ENCODE data around the gene LGALS3. TPM values are rescaled to one million over a fixed set of nuclear protein-coding genes. Genes with fewer than 3 reads are reported as not detected.

The LGALS3 gene
- total and polyA plus RNA-seq, 2 experiments from 2014 or later, result 33.2 to 60.3 TPM

- Histone ChIP-seq H3K36me3 (no peaks in the 10 kb centered on the region), H3K4me1 (ENCODE audit: low read depth) (peaks cover 25% of the 10 kb centered on the region), H3K9me3 (ENCODE audit: low read depth) (no peaks in the 10 kb centered on the region), H3K4me3 (no peak overlapping the region), H3K27ac (no peak overlapping the region), H3K27me3 (no peaks in the 10 kb centered on the region)
- TF ChIP-seq CTCF (IDR thresholded peaks at IDR 0.05; ENCODE audit: low read depth, low read length), result no peak
- DNase-seq (ENCODE audit: low read depth in 1 of 2, low spot score in 1 of 2), result no peak
These were observed 27.4 kb upstream of the LGALS3 start for GRCh38 chr14:55101698-55102097.

- no peak overlapping the region for H3K27ac ChIP-seq
- H3K9me3 ChIP-seq (ENCODE audit: low read depth), result no peaks in the 10 kb centered on the region
- TF ChIP-seq CTCF (IDR thresholded peaks at IDR 0.05; ENCODE audit: low read depth, low read length), result no peak
- peak in 1 of 2 donors; percentile 100 for DNase-seq (ENCODE audit: low read depth in 1 of 2, low spot score in 1 of 2)
- no peaks in the 10 kb centered on the region for H3K36me3 ChIP-seq
- no peaks in the 10 kb centered on the region for H3K27me3 ChIP-seq
- H3K4me3 ChIP-seq, result no peak overlapping the region
- H3K4me1 ChIP-seq (ENCODE audit: low read depth), result peaks cover 25% of the 10 kb centered on the region
These were observed 26.9 kb upstream of the LGALS3 start for GRCh38 chr14:55102141-55102621.

GRCh38 chr14:55103005-55103640 lies 25.9 kb upstream of the LGALS3 start:
- Histone ChIP-seq H3K4me1 (ENCODE audit: low read depth) (peaks cover 25% of the 10 kb centered on the region), H3K27ac (peak overlapping the region; percentile 70), H3K9me3 (ENCODE audit: low read depth) (no peaks in the 10 kb centered on the region), H3K4me3 (no peak overlapping the region), H3K27me3 (no peaks in the 10 kb centered on the region), H3K36me3 (no peaks in the 10 kb centered on the region)
- no peak for TF ChIP-seq CTCF (IDR thresholded peaks at IDR 0.05; ENCODE audit: low read depth, low read length)
- DNase-seq (ENCODE audit: low read depth in 1 of 2, low spot score in 1 of 2), result peak; percentile 40 to 94

- no peak for TF ChIP-seq CTCF (IDR thresholded peaks at IDR 0.05; ENCODE audit: low read depth, low read length)
- no peaks in the 10 kb centered on the region for H3K27me3 ChIP-seq
These were observed 24.8 kb upstream of the LGALS3 start for GRCh38 chr14:55103971-55104954.

GRCh38 chr14:55105991-55106390 lies 23.1 kb upstream of the LGALS3 start:
- H3K27ac ChIP-seq, result no peak overlapping the region
- no peaks in the 10 kb centered on the region for H3K36me3 ChIP-seq
- DNase-seq (ENCODE audit: low read depth in 1 of 2, low spot score in 1 of 2), result no peak
- H3K27me3 ChIP-seq, result no peaks in the 10 kb centered on the region
- no peak for TF ChIP-seq CTCF (IDR thresholded peaks at IDR 0.05; ENCODE audit: low read depth, low read length)
- peaks cover 25% of the 10 kb centered on the region for H3K4me1 ChIP-seq (ENCODE audit: low read depth)
- H3K4me3 ChIP-seq, result no peak overlapping the region
- no peaks in the 10 kb centered on the region for H3K9me3 ChIP-seq (ENCODE audit: low read depth)

More at GRCh38 chr14:55103971-55104954, 24.8 kb upstream of the LGALS3 start:
- no peak overlapping the region for H3K4me3 ChIP-seq
- H3K4me1 ChIP-seq (ENCODE audit: low read depth), result peaks cover 25% of the 10 kb centered on the region
- no peaks in the 10 kb centered on the region for H3K9me3 ChIP-seq (ENCODE audit: low read depth)
- H3K27ac ChIP-seq, result peak overlapping the region; percentile 70
- H3K36me3 ChIP-seq, result no peaks in the 10 kb centered on the region
- no peak for DNase-seq (ENCODE audit: low read depth in 1 of 2, low spot score in 1 of 2)
